KOPT-K1 (cell line): ENCODE results near the gene TRIM16.
"Not testable (repeated sequence)": the region's sequence is repeated elsewhere in the genome, so short reads cannot be mapped to it uniquely, and the experiment has no call there.

ENCODE experiments used
- H3K27ac ChIP-seq: fragments of 200-600 bp; sonication (generic); 2 replicates; pipeline ENCODE4 v1.5.1; 2016; ENCODE audit warnings: antibody characterized with exemption, mild to moderate bottlenecking, low read depth, low read length; ENCODE audit not compliant: poor library complexity, severe bottlenecking
- H3K36me3 ChIP-seq: fragments of 200-600 bp; sonication (generic); 2 replicates; pipeline ENCODE4 v1.5.1; 2017; ENCODE audit warnings: antibody characterized with exemption, mild to moderate bottlenecking, low read length, moderate library complexity; ENCODE audit not compliant: insufficient read depth
- H3K9me3 ChIP-seq: fragments of 200-600 bp; sonication (generic); 2 replicates; pipeline ENCODE4 v1.5.1; 2017; ENCODE audit warnings: antibody characterized with exemption, low read length, mild to moderate bottlenecking; ENCODE audit not compliant: insufficient read depth, poor library complexity, severe bottlenecking

Gene TRIM16

GRCh38 chr17:15683824-15684478, at the start of gene TRIM16:
Gene TRIM16, minus strand, starts transcription at chr17:15684311. Its CDS starts 32,702 bp downstream, at chr17:15651609.
- peak within 1 kb of the TSS; percentile 67 for H3K27ac ChIP-seq

GRCh38 chr17:15733174-15733789, 49.2 kb upstream of the TRIM16 start:
- not testable (repeated sequence) for H3K9me3 ChIP-seq, H3K36me3 ChIP-seq, H3K27ac ChIP-seq

More at GRCh38 chr17:15683824-15684478, at the start of gene TRIM16:
- not testable (repeated sequence) for H3K9me3 ChIP-seq, H3K36me3 ChIP-seq

GRCh38 chr17:15731900-15732299, 47.8 kb upstream of the TRIM16 start, which contains the start of gene TBC1D26:
Gene TBC1D26, plus strand, starts transcription at chr17:15732283. Its CDS starts 3,066 bp downstream, at chr17:15735349.
- H3K27ac ChIP-seq, H3K9me3 ChIP-seq, H3K36me3 ChIP-seq: not testable (repeated sequence)

GRCh38 chr17:15730535-15730934, 46.4 kb upstream of the TRIM16 start:
- not testable (repeated sequence) for H3K27ac ChIP-seq, H3K36me3 ChIP-seq, H3K9me3 ChIP-seq

- H3K36me3 ChIP-seq: peaks cover 28% of the 10 kb centered on the region
- H3K9me3 ChIP-seq: peaks cover 73% of the 10 kb centered on the region
- not testable (repeated sequence) for H3K27ac ChIP-seq
These were observed 32.8 kb upstream of the TRIM16 start for GRCh38 chr17:15716601-15717563.

GRCh38 chr17:15708879-15709278, 24.8 kb upstream of the TRIM16 start:
- Histone ChIP-seq H3K9me3 (peaks cover 84% of the 10 kb centered on the region), H3K36me3 (peaks cover 68% of the 10 kb centered on the region)
- not testable (repeated sequence) for H3K27ac ChIP-seq

GRCh38 chr17:15704813-15705212, 20.7 kb upstream of the TRIM16 start:
- Histone ChIP-seq H3K36me3 (peaks cover 66% of the 10 kb centered on the region), H3K9me3 (peaks cover 60% of the 10 kb centered on the region)
- H3K27ac ChIP-seq: not testable (repeated sequence)

GRCh38 chr17:15704239-15704638, 20.1 kb upstream of the TRIM16 start:
- Histone ChIP-seq H3K36me3 (peaks cover 66% of the 10 kb centered on the region), H3K9me3 (peaks cover 60% of the 10 kb centered on the region)
- H3K27ac ChIP-seq: not testable (repeated sequence)

GRCh38 chr17:15699937-15700336, 15.8 kb upstream of the TRIM16 start:
- Histone ChIP-seq H3K27ac (peak overlapping the region; percentile 69), H3K9me3 (peaks cover 19% of the 10 kb centered on the region), H3K36me3 (peaks cover 26% of the 10 kb centered on the region)

GRCh38 chr17:15699413-15699924, 15.4 kb upstream of the TRIM16 start, which contains the start of gene ZNF286A:
Gene ZNF286A, plus strand, starts transcription at chr17:15699752. Its CDS starts 578 bp downstream, at chr17:15700330.
- Histone ChIP-seq H3K36me3 (peaks cover 21% of the 10 kb centered on the region; the same call in 1 of the 2 replicates), H3K27ac (peak within 1 kb of the TSS; percentile 69), H3K9me3 (peaks cover 15% of the 10 kb centered on the region)

GRCh38 chr17:15698967-15699366, 14.9 kb upstream of the TRIM16 start:
- peaks cover 17% of the 10 kb centered on the region; the same call in 1 of the 2 replicates for H3K36me3 ChIP-seq
- H3K27ac ChIP-seq: peak overlapping the region; percentile 69

GRCh38 chr17:15687494-15687893, 3.4 kb upstream of the TRIM16 start:
- not testable (repeated sequence) for H3K9me3 ChIP-seq, H3K36me3 ChIP-seq, H3K27ac ChIP-seq

More at GRCh38 chr17:15698967-15699366, 14.9 kb upstream of the TRIM16 start:
- H3K9me3 ChIP-seq: peaks cover 10% of the 10 kb centered on the region

- not testable (repeated sequence) for H3K36me3 ChIP-seq, H3K9me3 ChIP-seq, H3K27ac ChIP-seq
These were observed 976 bp downstream of the TRIM16 start for GRCh38 chr17:15683135-15683534.

GRCh38 chr17:15675991-15676390, 8.1 kb downstream of the TRIM16 start:
- H3K36me3 ChIP-seq, H3K9me3 ChIP-seq, H3K27ac ChIP-seq: not testable (repeated sequence)

- not testable (repeated sequence) for H3K36me3 ChIP-seq, H3K9me3 ChIP-seq, H3K27ac ChIP-seq
These were observed 9.5 kb downstream of the TRIM16 start for GRCh38 chr17:15674640-15675039.
